Mucosa of descending colon (tissue), 3 donors: ENCODE data around the gene DCX. TPM values are rescaled to one million over a fixed set of nuclear protein-coding genes. Genes with fewer than 3 reads are reported as not detected.

Source experiments
- ATAC-seq: fragments of 200-7000 bp; cut with Tn5 transposase; one replicate; pipeline ENCODE4 v1.9.1; 2020; ENCODE audit warnings: mild to moderate bottlenecking, moderate library complexity
- DNase-seq, 3 donors: peaks; one replicate each; pipeline ENCODE4 v3.0.0-alpha.2; 2020
- H3K36me3 ChIP-seq: fragments of 200-600 bp; one replicate; pipeline ENCODE4 v1.8.0; 2021; ENCODE audit warnings: low read depth, mild to moderate bottlenecking
- H3K4me1 ChIP-seq: fragments of 200-600 bp; one replicate; pipeline ENCODE4 v1.8.0; 2021; ENCODE audit warnings: low read depth, mild to moderate bottlenecking
- H3K4me3 ChIP-seq: fragments of 200-600 bp; one replicate; pipeline ENCODE4 v1.8.0; 2021; ENCODE audit warnings: mild to moderate bottlenecking
- H3K9me3 ChIP-seq: fragments of 200-600 bp; one replicate; pipeline ENCODE4 v1.8.0; 2021; ENCODE audit warnings: mild to moderate bottlenecking
- intact Hi-C, 2 donors: fragments of 100-400 bp; cut with DNase I in 1 of 2; cut with micrococcal nuclease in 1 of 2; formaldehyde crosslinking; loops; one replicate each; pipeline versions ENCODE4 v1.11.0 to v1.11.1; 2022; cut with DNase I, micrococcal nuclease
- total RNA-seq, 3 donors: library from RNA; stranded (reverse); fragmentation: NEBNext Ultra II Directional in 2 of 3; extraction: Animal tissue kit (Norgen Biotek cat#: 25700) in 2 of 3; gene quantifications; one replicate each; pipeline versions ENCODE4 v1.2.1 to v1.2.4, GENCODE V29; 2021 to 2023
- TF ChIP-seq, protein P1 (sequence below): fragments of 200-600 bp; IDR thresholded peaks from one replicate; pipeline ENCODE4 v1.8.0; 2022; ENCODE audit warnings: antibody characterized with exemption, mild to moderate bottlenecking
- donor health status: DM: no; HTN: no; CAD: no; lungs with moderate emphysema.
- donor health status: DM: no; HTN: no; CAD: no.
- donor health status: DM: no; HTN: yes; CAD: no.

Gene DCX
- total RNA-seq, 3 donors from 2014 or later, result 0.22 TPM; not detected in 2

DNA sequence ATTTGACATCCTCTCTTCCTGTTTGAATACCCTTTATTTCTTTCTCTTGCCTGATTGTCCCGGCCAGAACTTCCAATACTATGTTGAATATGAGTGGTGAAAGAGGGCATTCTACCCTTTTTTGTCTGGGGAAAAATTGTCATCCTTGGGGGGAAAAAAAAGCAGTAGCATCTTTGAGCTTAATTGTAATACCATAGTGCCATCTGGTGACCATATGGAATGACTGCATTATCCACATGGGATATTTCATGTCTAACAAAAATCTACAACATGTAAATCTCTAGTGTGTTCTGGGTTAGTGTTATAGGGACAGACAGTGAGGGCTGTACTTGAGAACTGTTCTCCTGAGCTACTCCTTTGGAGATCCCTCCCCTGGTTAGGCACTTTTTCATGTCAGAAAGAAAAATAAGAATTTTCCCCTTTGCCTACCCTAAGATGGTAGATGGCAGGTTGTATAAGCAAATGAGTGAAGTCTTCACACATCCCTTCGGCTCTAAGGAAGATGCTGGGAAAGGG lies 167.7 kb downstream of the DCX start:
- no peak for ATAC-seq
- Histone ChIP-seq H3K4me1 (no peaks in the 10 kb centered on the region), H3K4me3 (no peak overlapping the region), H3K9me3 (no peaks in the 10 kb centered on the region), H3K36me3 (no peaks in the 10 kb centered on the region)
- TF ChIP-seq, protein P1, sequence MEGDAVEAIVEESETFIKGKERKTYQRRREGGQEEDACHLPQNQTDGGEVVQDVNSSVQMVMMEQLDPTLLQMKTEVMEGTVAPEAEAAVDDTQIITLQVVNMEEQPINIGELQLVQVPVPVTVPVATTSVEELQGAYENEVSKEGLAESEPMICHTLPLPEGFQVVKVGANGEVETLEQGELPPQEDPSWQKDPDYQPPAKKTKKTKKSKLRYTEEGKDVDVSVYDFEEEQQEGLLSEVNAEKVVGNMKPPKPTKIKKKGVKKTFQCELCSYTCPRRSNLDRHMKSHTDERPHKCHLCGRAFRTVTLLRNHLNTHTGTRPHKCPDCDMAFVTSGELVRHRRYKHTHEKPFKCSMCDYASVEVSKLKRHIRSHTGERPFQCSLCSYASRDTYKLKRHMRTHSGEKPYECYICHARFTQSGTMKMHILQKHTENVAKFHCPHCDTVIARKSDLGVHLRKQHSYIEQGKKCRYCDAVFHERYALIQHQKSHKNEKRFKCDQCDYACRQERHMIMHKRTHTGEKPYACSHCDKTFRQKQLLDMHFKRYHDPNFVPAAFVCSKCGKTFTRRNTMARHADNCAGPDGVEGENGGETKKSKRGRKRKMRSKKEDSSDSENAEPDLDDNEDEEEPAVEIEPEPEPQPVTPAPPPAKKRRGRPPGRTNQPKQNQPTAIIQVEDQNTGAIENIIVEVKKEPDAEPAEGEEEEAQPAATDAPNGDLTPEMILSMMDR, result no peak
- no peak for DNase-seq
- intact Hi-C loops, result no loop called here

Other genes with a start within 250 kb of the DCX start
- 1 to 10 TPM in 2 of 3 donors, under 1 TPM in 1; 0.75 to 4.9 (median 1.7) TPM for gene CAPN6, start 141.7 kb downstream of the DCX start, total RNA-seq
- under 1 TPM in 2 of 3 donors, not detected in 1; 0.07 to 0.66 TPM for gene SERTM2, start 99.5 kb upstream of the DCX start, total RNA-seq